HL-60 (cell line): ENCODE data around the gene MAP2K2.

ENCODE experiments used
- DNase-seq, 2 experiments: peaks; one replicate each; pipeline ENCODE4 v3.0.0-alpha.2; 2010 to 2020; ENCODE audit warnings: low read depth in 1 of 2, low spot score in 1 of 2
- H3K27ac ChIP-seq: fragments of 250-450 bp; sonication (Bioruptor Pico); replicated peaks from 2 replicates; pipeline ENCODE4 v1.5.1; 2020; ENCODE audit warnings: mild to moderate bottlenecking, moderate library complexity
- H3K27me3 ChIP-seq: fragments of 250-450 bp; sonication (Bioruptor Pico); 2 replicates; pipeline ENCODE4 v1.5.1; 2021; ENCODE audit warnings: mild to moderate bottlenecking, moderate library complexity; ENCODE audit not compliant: insufficient read depth, poor library complexity, severe bottlenecking
- H3K4me3 ChIP-seq: replicated peaks from 2 replicates; pipeline ENCODE4 v1.5.1; 2011; ENCODE audit warnings: mild to moderate bottlenecking, control low read depth, low read length; ENCODE audit not compliant: insufficient read depth
- CTCF ChIP-seq: IDR thresholded peaks from one replicate; pipeline ENCODE4 v1.5.1; 2011; ENCODE audit warnings: low read length, control low read depth, inconsistent platforms; ENCODE audit not compliant: insufficient read depth
- GABPA ChIP-seq: IDR thresholded peaks from 2 replicates; pipeline ENCODE4 v1.6.1; 2012; ENCODE audit warnings: low read depth
- POLR2AphosphoS5 ChIP-seq: IDR thresholded peaks from 2 replicates; pipeline ENCODE4 v1.6.1; 2012; ENCODE audit warnings: low read depth
- REST ChIP-seq: IDR thresholded peaks from 2 replicates; pipeline ENCODE4 v1.6.1; 2012; ENCODE audit warnings: low read depth; ENCODE audit not compliant: insufficient replicate concordance
- SPI1 ChIP-seq: IDR thresholded peaks from 2 replicates; pipeline ENCODE4 v1.6.1; 2012; ENCODE audit warnings: low read depth, mild to moderate bottlenecking, borderline replicate concordance

MAP2K2 gene

GRCh38 chr19:4154571-4155312 is 30.8 kb upstream of the MAP2K2 start:
- Histone ChIP-seq H3K27ac (no peak overlapping the region), H3K27me3 (peaks cover 8% of the 10 kb centered on the region), H3K4me3 (no peak overlapping the region)
- TF ChIP-seq GABPA (no peak), CTCF (no peak), SPI1 (no peak), POLR2AphosphoS5 (no peak), REST (no peak)
- no peak for DNase-seq

GRCh38 chr19:4152241-4152998 is 28.5 kb upstream of the MAP2K2 start:
- Histone ChIP-seq H3K27me3 (peaks cover 8% of the 10 kb centered on the region), H3K4me3 (no peak overlapping the region), H3K27ac (no peak overlapping the region)
- TF ChIP-seq GABPA (no peak), CTCF (no peak), POLR2AphosphoS5 (no peak), REST (no peak), SPI1 (no peak)
- no peak for DNase-seq

DNA sequence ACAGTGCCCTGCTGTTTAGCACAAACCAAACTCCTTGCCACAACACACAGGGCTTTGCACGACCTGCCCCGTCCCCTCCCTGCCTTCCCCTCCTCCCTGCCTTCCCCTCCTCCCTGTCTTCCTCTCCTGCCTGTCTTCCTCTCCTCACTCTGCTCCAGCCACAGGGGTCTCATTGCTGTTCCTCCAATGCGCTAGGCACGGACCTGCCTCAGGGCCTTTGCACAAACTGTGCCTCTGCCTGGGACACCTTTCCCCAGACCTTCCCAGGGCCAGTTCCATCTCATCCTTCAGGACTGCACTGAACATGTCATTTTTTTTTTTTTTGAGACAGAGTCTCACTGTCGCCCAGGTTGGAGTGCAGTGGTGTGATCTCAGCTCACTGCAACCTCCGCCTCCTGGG is 27.7 kb upstream of the MAP2K2 start:
- peaks cover 8% of the 10 kb centered on the region for H3K27me3 ChIP-seq
- no peak overlapping the region for H3K27ac ChIP-seq
- no peak overlapping the region for H3K4me3 ChIP-seq
- TF ChIP-seq CTCF (no peak), POLR2AphosphoS5 (no peak), REST (no peak), GABPA (no peak), SPI1 (no peak)
- DNase-seq = no peak
